Measurements from ENCODE around the gene HDAC5. TPM values are rescaled to one million over a fixed set of nuclear protein-coding genes. Genes with fewer than 3 reads are reported as not detected.
"Not testable (repeated sequence)": the region's sequence is repeated elsewhere in the genome, so short reads cannot be mapped to it uniquely, and the experiment has no call there.

HDAC5 gene
- total RNA-seq, 1 experiment from 2014 or later = 22.4 TPM

GRCh38 chr17:44121997-44122815 lies 1.2 kb downstream of the HDAC5 start:
- Mint-ChIP-seq H3K4me1 (ENCODE audit: low read depth, unreplicated experiment) (no peaks in the 10 kb centered on the region), H3K9me3 (ENCODE audit: low read depth, unreplicated experiment) (no peaks in the 10 kb centered on the region), H3K4me3 (ENCODE audit: low read depth, unreplicated experiment) (peak overlapping the region; percentile 86), H3K36me3 (ENCODE audit: insufficient read depth, unreplicated experiment) (peaks cover 20% of the 10 kb centered on the region), H3K27ac (ENCODE audit: unreplicated experiment) (peak overlapping the region; percentile 71), H3K27me3 (ENCODE audit: unreplicated experiment) (peaks cover 21% of the 10 kb centered on the region)
- no peak for TF ChIP-seq CTCF (IDR thresholded peaks at IDR 0.05; ENCODE audit: unreplicated experiment)
- intact Hi-C loops (cut with micrococcal nuclease; ENCODE audit: unreplicated experiment) = no loop called here
- CTCF ChIA-PET = interaction anchor here (0.9 to 1.6 kb wide), 3 partner anchors 22 to 56 kb away, joined by 4 to 8 read pairs (median 5); partner anchors contain the start of gene LSM12
- no TSS peak for BruUV-seq (replicated peaks)
- DNase-seq = no peak

GRCh38 chr17:44120851-44121605 lies 2.4 kb downstream of the HDAC5 start:
- peaks cover 21% of the 10 kb centered on the region for H3K27me3 Mint-ChIP-seq (ENCODE audit: unreplicated experiment)
- H3K4me3 Mint-ChIP-seq (ENCODE audit: low read depth, unreplicated experiment) = no peak overlapping the region
- CTCF ChIA-PET = interaction anchor here (0.5 kb wide), 1 partner anchor 10 kb away, joined by 5 read pairs; no protein-coding TSS in a partner anchor
- intact Hi-C loops (cut with micrococcal nuclease; ENCODE audit: unreplicated experiment) = no loop called here
- no peak overlapping the region for H3K27ac Mint-ChIP-seq (ENCODE audit: unreplicated experiment)
- no TSS peak for BruUV-seq (replicated peaks)
- no peak for DNase-seq
- H3K4me1 Mint-ChIP-seq (ENCODE audit: low read depth, unreplicated experiment) = no peaks in the 10 kb centered on the region
- TF ChIP-seq CTCF (IDR thresholded peaks at IDR 0.05; ENCODE audit: unreplicated experiment) = no peak
- peaks cover 20% of the 10 kb centered on the region for H3K36me3 Mint-ChIP-seq (ENCODE audit: insufficient read depth, unreplicated experiment)
- H3K9me3 Mint-ChIP-seq (ENCODE audit: low read depth, unreplicated experiment) = no peaks in the 10 kb centered on the region

- H3K27ac Mint-ChIP-seq (ENCODE audit: unreplicated experiment); H3K4me1 Mint-ChIP-seq (ENCODE audit: low read depth, unreplicated experiment); H3K9me3 Mint-ChIP-seq (ENCODE audit: low read depth, unreplicated experiment); CTCF ChIA-PET; intact Hi-C loops (cut with micrococcal nuclease; ENCODE audit: unreplicated experiment); H3K4me3 Mint-ChIP-seq (ENCODE audit: low read depth, unreplicated experiment); DNase-seq: not testable (repeated sequence)
- BruUV-seq (replicated peaks) = TSS peak; percentile 2
- Mint-ChIP-seq H3K36me3 (ENCODE audit: insufficient read depth, unreplicated experiment) (peaks cover 20% of the 10 kb centered on the region), H3K27me3 (ENCODE audit: unreplicated experiment) (peaks cover 21% of the 10 kb centered on the region)
Observed at GRCh38 chr17:44120281-44120680, 3.2 kb downstream of the HDAC5 start.

- intact Hi-C loops (cut with micrococcal nuclease; ENCODE audit: unreplicated experiment) = no loop called here
- H3K4me3 Mint-ChIP-seq (ENCODE audit: low read depth, unreplicated experiment) = no peak overlapping the region
- BruUV-seq (replicated peaks) = no TSS peak
- H3K36me3 Mint-ChIP-seq (ENCODE audit: insufficient read depth, unreplicated experiment) = peaks cover 20% of the 10 kb centered on the region
- no peaks in the 10 kb centered on the region for H3K4me1 Mint-ChIP-seq (ENCODE audit: low read depth, unreplicated experiment)
- CTCF ChIA-PET = no interaction called here
- no peak overlapping the region for H3K27ac Mint-ChIP-seq (ENCODE audit: unreplicated experiment)
- H3K27me3 Mint-ChIP-seq (ENCODE audit: unreplicated experiment) = peaks cover 21% of the 10 kb centered on the region
- no peaks in the 10 kb centered on the region for H3K9me3 Mint-ChIP-seq (ENCODE audit: low read depth, unreplicated experiment)
- no peak for TF ChIP-seq CTCF (IDR thresholded peaks at IDR 0.05; ENCODE audit: unreplicated experiment)
- no peak for DNase-seq
Observed at GRCh38 chr17:44119798-44120197, 3.6 kb downstream of the HDAC5 start.
